GM12878 (cell line): Measurements from ENCODE around the gene MTF1. TPM values are rescaled to one million over a fixed set of nuclear protein-coding genes. Genes with fewer than 3 reads are reported as not detected.
A peak's percentile ranks its signal among the peaks of the same experiment; 100 is the strongest.

Experiments
- ATAC-seq: fragments of 200-7000 bp; cut with Tn5 transposase; 3 replicates; pipeline ENCODE4 v1.9.1; 2020; ENCODE audit warnings: mild to moderate bottlenecking, moderate library complexity
- BruUV-seq: library from RNA; stranded (reverse); fragments of 400-500 nt; replicated peaks from 2 replicates; lab custom pipeline; 2021; lab: Mats Ljungman, UMichigan
- CTCF ChIA-PET: fragments of 300-600 bp; sonication (Branson Sonifier 250); formaldehyde crosslinking; extraction: SDS; loops from one replicate; lab custom pipeline; 2021; ENCODE audit warnings: inconsistent platforms; lab: Yijun Ruan, JAX
- POLR2A ChIA-PET: fragments of 350-600 bp; formaldehyde crosslinking; extraction: SDS; loops from one replicate; lab custom pipeline; 2021; ENCODE audit warnings: inconsistent platforms; lab: Charles Lee
- RAD21 ChIA-PET: fragments of 300-600 bp; sonication (Branson Sonifier 250); formaldehyde crosslinking; loops from one replicate; lab custom pipeline; 2023; ENCODE audit warnings: antibody characterized with exemption; ENCODE audit not compliant: unreplicated experiment; lab: Charles Lee
- SMC1A ChIA-PET: fragments of 300-600 bp; sonication (Branson Sonifier 250); formaldehyde crosslinking; loops from one replicate; lab custom pipeline; 2023; ENCODE audit not compliant: unreplicated experiment, uncharacterized antibody; lab: Charles Lee
- DNase-seq: peaks from one replicate; pipeline ENCODE4 v3.0.0-alpha.2; 2011; ENCODE audit warnings: low read depth, low spot score
- FAIRE-seq: peaks from 3 replicates; lab custom pipeline; 2011; peaks lifted over from hg19 to GRCh38; lab: Jason Lieb, UNC
- H2AFZ ChIP-seq: 2 replicates; pipeline ENCODE4 v1.6.0; 2011; ENCODE audit warnings: low read depth, low read length, control low read depth; ENCODE audit not compliant: control insufficient read depth
- H3K27ac ChIP-seq: 2 replicates; pipeline ENCODE4 v1.5.1; 2011; ENCODE audit warnings: control low read depth; ENCODE audit not compliant: control insufficient read depth, insufficient read depth
- H3K27me3 ChIP-seq, 2 experiments: replicated peaks in 1 of 2; 2 replicates each; pipeline versions ENCODE4 v1.6.0 to v1.6.1; 2011; ENCODE audit warnings: low read length in 1 of 2; ENCODE audit not compliant: control insufficient read depth in 2 of 2, insufficient read depth in 2 of 2
- H3K36me3 ChIP-seq, 2 experiments: 2 replicates each; pipeline ENCODE4 v1.5.1; 2011; ENCODE audit warnings: low read length in 1 of 2; ENCODE audit not compliant: control insufficient read depth in 2 of 2, insufficient read depth in 2 of 2
- H3K4me1 ChIP-seq: 2 replicates; pipeline ENCODE4 v1.6.1; 2011; ENCODE audit warnings: mild to moderate bottlenecking, low read length, moderate library complexity, mixed read lengths; ENCODE audit not compliant: control insufficient read depth, insufficient read depth
- H3K4me2 ChIP-seq: 2 replicates; pipeline ENCODE4 v1.6.0; 2011; ENCODE audit warnings: control low read depth; ENCODE audit not compliant: control insufficient read depth, insufficient read depth
- H3K4me3 ChIP-seq: fragments of 200-600 bp; sonication (generic); 2 replicates; pipeline ENCODE4 v1.5.1; 2016
- H3K79me2 ChIP-seq: 2 replicates; pipeline ENCODE4 v1.6.0; 2011; ENCODE audit warnings: low read length; ENCODE audit not compliant: control insufficient read depth, insufficient read depth
- H3K9ac ChIP-seq: 2 replicates; pipeline ENCODE4 v1.8.0; 2011; ENCODE audit warnings: low read length, control low read depth, mixed read lengths; ENCODE audit not compliant: control insufficient read depth, insufficient read depth
- H3K9me3 ChIP-seq: replicated peaks from 3 replicates; pipeline ENCODE4 v1.5.1; 2011; ENCODE audit warnings: mild to moderate bottlenecking, low read length; ENCODE audit not compliant: control insufficient read depth, insufficient read depth
- H4K20me1 ChIP-seq: 2 replicates; pipeline ENCODE4 v1.6.0; 2011; ENCODE audit not compliant: control insufficient read depth, insufficient read depth
- CBX3 ChIP-seq: fragments of 200-600 bp; sonication (generic); IDR thresholded peaks from 2 replicates; pipeline ENCODE4 v1.6.1; 2016; ENCODE audit warnings: low read depth, borderline replicate concordance
- CHD1 ChIP-seq: IDR thresholded peaks from 2 replicates; pipeline ENCODE4 v1.6.1; 2012; ENCODE audit warnings: low read depth, low read length, improper control_type of control experiment
- E2F8 ChIP-seq: fragments of 450-650 bp; IDR thresholded peaks from 2 replicates; pipeline ENCODE4 v1.6.1; 2018; ENCODE audit warnings: mild to moderate bottlenecking, low read depth, moderate library complexity; ENCODE audit not compliant: partially characterized antibody
- ETV6 ChIP-seq, 2 experiments: fragments of 450-650 bp in 1 of 2; IDR thresholded peaks in 1 of 2; conservative IDR thresholded peaks in 1 of 2; 2 replicates each; pipeline ENCODE4 v1.6.1; 2014; ENCODE audit warnings: antibody characterized with exemption in 1 of 2, borderline replicate concordance in 1 of 2, low read depth in 1 of 2, mild to moderate bottlenecking in 1 of 2, moderate library complexity in 1 of 2
- MLLT1 ChIP-seq: fragments of 450-650 bp; IDR thresholded peaks from 2 replicates; pipeline ENCODE4 v1.6.1; 2016; ENCODE audit warnings: mild to moderate bottlenecking
- PKNOX1 ChIP-seq: fragments of 450-650 bp; IDR thresholded peaks from 2 replicates; pipeline ENCODE4 v1.6.1; 2016; ENCODE audit warnings: mild to moderate bottlenecking
- SMARCA5 ChIP-seq: fragments of 450-650 bp; IDR thresholded peaks from 2 replicates; pipeline ENCODE4 v1.6.1; 2017; ENCODE audit warnings: mild to moderate bottlenecking
- ZBTB4 ChIP-seq: fragments of 450-650 bp; formaldehyde crosslinking; IDR thresholded peaks from 2 replicates; pipeline ENCODE4 v1.4.0; 2022; ENCODE audit warnings: mild to moderate bottlenecking, moderate library complexity
- whole genome bisulfite sequencing: methylation state at CpG from one replicate; pipeline ENCODE4 v1.1.6; 2016; ENCODE audit warnings: low lambda C conversion rate; ENCODE audit not compliant: insufficient replicate concordance, insufficient coverage; ENCODE audit errors: missing lambda C conversion rate; 5-methylcytosine and 5-hydroxymethylcytosine counted together
- in situ Hi-C: fragments of 300-500 bp; cut with MboI; formaldehyde crosslinking; loops from 9 replicates; pipeline ENCODE4 v1.14.3; 2018; ENCODE audit warnings: mixed read lengths
- intact Hi-C: fragments of 100-400 bp; cut with micrococcal nuclease; formaldehyde crosslinking; loops from one replicate; pipeline ENCODE4 v1.14.2; 2022; ENCODE audit not compliant: unreplicated experiment
- polyA plus RNA-seq, 11 experiments: library from polyadenylated mRNA; depleted of rRNA in 4 of 11; unstranded in 6 of 11; stranded (reverse) in 5 of 11; fragments of >200 nt; fragmentation: Nextera tagmentation in 4 of 11; fragmentation: Illumina TruSeq in 1 of 11; extraction: Ambion mirVana in 4 of 11; extraction: Trizol in 1 of 11; gene quantifications; 1 replicate in 1 of 11; 2 replicates in 10 of 11; pipeline versions ENCODE4 v1.2.1 to v1.2.3, GENCODE V29; 2011 to 2016; ENCODE audit warnings: inconsistent platforms in 2 of 11, missing spikeins in 2 of 11, low read depth in 1 of 11
- total RNA-seq, 4 experiments: library from RNA; depleted of rRNA in 3 of 4; stranded (reverse); fragments of >200 nt in 3 of 4; fragmentation: Illumina TruSeq in 1 of 4; extraction: Trizol in 1 of 4; gene quantifications; 2 replicates each; pipeline versions ENCODE4 v1.2.1 to v1.2.3, GENCODE V29; 2013 to 2021
- TF ChIP-seq, protein P1 (sequence below): IDR thresholded peaks from 2 replicates; pipeline ENCODE4 v1.6.1; 2012; ENCODE audit warnings: low read length, inconsistent platforms
- TF ChIP-seq, protein P2 (sequence below): IDR thresholded peaks from 2 replicates; pipeline ENCODE4 v1.6.1; 2012; ENCODE audit warnings: low read depth, low read length, improper control_type of control experiment

MTF1 gene
- total and polyA plus RNA-seq, 10 of the 15 experiments (the other 5 are each of a cell fraction or from before 2014, with no cell fraction given): 2.2 to 20.4 (median 6.7) TPM

- WGBS: 3% methylated on average over 8 of the region's 8 CpGs
- peak overlapping the region; percentile 87 for H3K27ac ChIP-seq
- TSS peak; percentile 47 for BruUV-seq
- H3K9me3 ChIP-seq: peaks cover 4% of the 10 kb centered on the region; the same call in 2 of the 3 replicates
- H3K4me3 ChIP-seq: no peak overlapping the region
- peaks cover 15% of the 10 kb centered on the region for H3K4me1 ChIP-seq
- no peaks in the 10 kb centered on the region for H4K20me1 ChIP-seq
- ChIA-PET CTCF (interaction anchor here (0.6 to 3.4 kb wide), 11 partner anchors 10 to 956 kb away, joined by 3 to 19 read pairs (median 5); no protein-coding TSS in a partner anchor), SMC1A (interaction anchor here (0.9 to 3.6 kb wide), 10 partner anchors 9 to 117 kb away, joined by 3 to 25 read pairs (median 10); partner anchors contain the start of gene INPP5B), POLR2A (interaction anchor here (0.5 to 4.4 kb wide), 9 partner anchors 20 to 85 kb away, joined by 3 to 26 read pairs (median 3); partner anchors contain the start of gene INPP5B), RAD21 (interaction anchor here (0.8 to 4.2 kb wide), 11 partner anchors 8 to 126 kb away, joined by 3 to 30 read pairs (median 4); partner anchors contain the start of gene SF3A3)
- H3K4me2 ChIP-seq: peak overlapping the region; percentile 63
- intact Hi-C loops (loop anchor here (2.0 kb wide), 1 partner anchor 21 kb away; no protein-coding TSS in a partner anchor), in situ Hi-C loops (no loop called here)
- FAIRE-seq (peak; percentile 97), ATAC-seq (peak; percentile 91), DNase-seq (peak; percentile 61)
- no peaks in the 10 kb centered on the region for H3K27me3 ChIP-seq
- H2AFZ ChIP-seq: 0 out of 2 replicates have a peak overlapping the region, but pooled peaks have one; percentile 0
- peak overlapping the region; percentile 27 for H3K9ac ChIP-seq
- peaks cover 0 to 11% of the 10 kb centered on the region in 2 experiments; a peak in 3 of 4 replicates for H3K36me3 ChIP-seq
- H3K79me2 ChIP-seq: peaks cover 8% of the 10 kb centered on the region
- TF ChIP-seq PKNOX1: peak; percentile 69
- TF ChIP-seq ETV6 (conservative IDR thresholded peaks at IDR 0.05 in 1 of 2, IDR thresholded peaks at IDR 0.05 in 1 of 2; ENCODE audit: borderline replicate concordance in 1 of 2, low read depth in 1 of 2): no peak; a peak in 1 of 4 replicates
- no peak for TF ChIP-seq SMARCA5
- TF ChIP-seq CBX3: no peak
- TF ChIP-seq, protein P1, sequence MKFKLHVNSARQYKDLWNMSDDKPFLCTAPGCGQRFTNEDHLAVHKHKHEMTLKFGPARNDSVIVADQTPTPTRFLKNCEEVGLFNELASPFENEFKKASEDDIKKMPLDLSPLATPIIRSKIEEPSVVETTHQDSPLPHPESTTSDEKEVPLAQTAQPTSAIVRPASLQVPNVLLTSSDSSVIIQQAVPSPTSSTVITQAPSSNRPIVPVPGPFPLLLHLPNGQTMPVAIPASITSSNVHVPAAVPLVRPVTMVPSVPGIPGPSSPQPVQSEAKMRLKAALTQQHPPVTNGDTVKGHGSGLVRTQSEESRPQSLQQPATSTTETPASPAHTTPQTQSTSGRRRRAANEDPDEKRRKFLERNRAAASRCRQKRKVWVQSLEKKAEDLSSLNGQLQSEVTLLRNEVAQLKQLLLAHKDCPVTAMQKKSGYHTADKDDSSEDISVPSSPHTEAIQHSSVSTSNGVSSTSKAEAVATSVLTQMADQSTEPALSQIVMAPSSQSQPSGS: peak; percentile 52
- TF ChIP-seq MLLT1: no peak
- TF ChIP-seq ZBTB4 (CRISPR knock-in tag): no peak
- TF ChIP-seq, protein P2, sequence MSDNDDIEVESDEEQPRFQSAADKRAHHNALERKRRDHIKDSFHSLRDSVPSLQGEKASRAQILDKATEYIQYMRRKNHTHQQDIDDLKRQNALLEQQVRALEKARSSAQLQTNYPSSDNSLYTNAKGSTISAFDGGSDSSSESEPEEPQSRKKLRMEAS: no peak
- no peak for TF ChIP-seq CHD1
- TF ChIP-seq E2F8: no peak
Observed at GRCh38 chr1:37901191-37901892, 42.0 kb upstream of the MTF1 start.
